Endothelial cell of umbilical vein (primary cell): ENCODE data around the gene ZBTB46.

Experiments
- CTCF ChIP-seq, 2 donors: IDR thresholded peaks; 1 replicate in 1 of 2; 2 replicates in 1 of 2; pipeline ENCODE4 v1.5.1; 2011; ENCODE audit warnings: low read length in 2 of 2, mild to moderate bottlenecking in 2 of 2, moderate library complexity in 2 of 2, control low read depth in 1 of 2, inconsistent platforms in 1 of 2, low read depth in 1 of 2; ENCODE audit not compliant: insufficient read depth in 1 of 2; ENCODE audit errors: extremely low read depth in 1 of 2
- EZH2 ChIP-seq: IDR thresholded peaks from 2 replicates; pipeline ENCODE4 v1.6.1; 2012; ENCODE audit warnings: borderline replicate concordance, low read depth, mild to moderate bottlenecking, moderate library complexity, low read length, inconsistent platforms; ENCODE audit not compliant: severe bottlenecking
- JUN ChIP-seq: IDR thresholded peaks from 2 replicates; pipeline ENCODE4 v1.6.1; 2011; ENCODE audit warnings: borderline replicate concordance, low read depth; ENCODE audit not compliant: insufficient read length, insufficient read depth
- MYC ChIP-seq: IDR thresholded peaks from one replicate; pipeline ENCODE4 v1.6.1; 2011; ENCODE audit warnings: mild to moderate bottlenecking, low read depth, low read length
- POLR2A ChIP-seq: IDR thresholded peaks from 2 replicates; pipeline ENCODE4 v1.6.1; 2012; ENCODE audit warnings: low read depth, mild to moderate bottlenecking, control low read depth, low read length
- POLR2AphosphoS5 ChIP-seq: IDR thresholded peaks from 2 replicates; pipeline ENCODE4 v1.6.1; 2012; ENCODE audit warnings: low read depth, mild to moderate bottlenecking, control low read depth, low read length, moderate library complexity; ENCODE audit not compliant: insufficient read depth

GRCh38 chr20:63758152-63758551 is 72.9 kb downstream of the ZBTB46 start:
- TF ChIP-seq POLR2A, result no peak
- TF ChIP-seq MYC, result no peak
- no peak for TF ChIP-seq JUN
- TF ChIP-seq CTCF (IDR thresholded peaks at IDR 0.05; ENCODE audit: extremely low read depth in 1 of 2, insufficient read depth in 1 of 2, low read depth in 1 of 2, low read length in 2 of 2), result no peak
- no peak for TF ChIP-seq POLR2AphosphoS5
- no peak for TF ChIP-seq EZH2
